Fibroblast of lung (primary cell): ENCODE results near the gene PHLDB1.

ENCODE experiments used
- CTCF ChIP-seq, 2 donors: IDR thresholded peaks in 1 of 2; conservative IDR thresholded peaks in 1 of 2; 1 replicate in 1 of 2; 2 replicates in 1 of 2; pipeline ENCODE4 v1.5.1; 2011 to 2012; ENCODE audit warnings: low read length in 2 of 2, control low read depth in 1 of 2, inconsistent platforms in 1 of 2, low read depth in 1 of 2, mild to moderate bottlenecking in 1 of 2
- EZH2 ChIP-seq: IDR thresholded peaks from 2 replicates; pipeline ENCODE4 v1.5.1; 2012; ENCODE audit warnings: low read length, control low read depth, mild to moderate bottlenecking; ENCODE audit errors: missing control alignments

GRCh38 chr11:118706546-118706825 lies 99.1 kb downstream of the PHLDB1 start:
- no peak for TF ChIP-seq CTCF (conservative IDR thresholded peaks at IDR 0.05 in 1 of 2, IDR thresholded peaks at IDR 0.05 in 1 of 2; ENCODE audit: low read depth in 1 of 2, low read length in 2 of 2)
- no peak for TF ChIP-seq EZH2
